Stimulated activated naive B cell treated with anti-CD40 and anti-IgM and Interleukin-4, amounts not matched to agents 10 μg/mL and 1 μg/mL and 100 μg/mL, for 72 hours (primary cell): ENCODE measurements around the gene STUM.
A peak's percentile ranks its signal among the peaks of the same experiment; 100 is the strongest.

Experiments used
- ATAC-seq, 2 donors: fragments of 150-1000 bp; cut with Tn5 transposase; replicated peaks; 2 replicates each; pipeline ENCODE4 v1.10.0; 2021; ENCODE audit warnings: moderate library complexity in 1 of 2
- DNase-seq: peaks from one replicate; pipeline ENCODE4 v3.0.0; 2021
- H3K27ac Mint-ChIP-seq: one replicate; pipeline ENCODE4 v1.8.0; 2022; ENCODE audit warnings: mild to moderate bottlenecking, mixed read lengths
- H3K27me3 Mint-ChIP-seq, 2 donors: one replicate each; pipeline ENCODE4 v1.8.0; 2022; ENCODE audit warnings: mixed read lengths in 2 of 2
- H3K36me3 Mint-ChIP-seq, 2 donors: one replicate each; pipeline ENCODE4 v1.8.0; 2022; ENCODE audit warnings: mixed read lengths in 2 of 2, mild to moderate bottlenecking in 1 of 2
- H3K4me1 Mint-ChIP-seq, 2 donors: one replicate each; pipeline ENCODE4 v1.8.0; 2022; ENCODE audit warnings: mixed read lengths in 2 of 2, mild to moderate bottlenecking in 1 of 2
- H3K4me3 Mint-ChIP-seq, 2 donors: one replicate each; pipeline ENCODE4 v1.8.0; 2022; ENCODE audit warnings: mild to moderate bottlenecking in 2 of 2, mixed read lengths in 2 of 2, moderate library complexity in 1 of 2
- H3K9me3 Mint-ChIP-seq, 2 donors: one replicate each; pipeline ENCODE4 v1.8.0; 2022; ENCODE audit warnings: mixed read lengths in 2 of 2, mild to moderate bottlenecking in 1 of 2

STUM gene

DNA sequence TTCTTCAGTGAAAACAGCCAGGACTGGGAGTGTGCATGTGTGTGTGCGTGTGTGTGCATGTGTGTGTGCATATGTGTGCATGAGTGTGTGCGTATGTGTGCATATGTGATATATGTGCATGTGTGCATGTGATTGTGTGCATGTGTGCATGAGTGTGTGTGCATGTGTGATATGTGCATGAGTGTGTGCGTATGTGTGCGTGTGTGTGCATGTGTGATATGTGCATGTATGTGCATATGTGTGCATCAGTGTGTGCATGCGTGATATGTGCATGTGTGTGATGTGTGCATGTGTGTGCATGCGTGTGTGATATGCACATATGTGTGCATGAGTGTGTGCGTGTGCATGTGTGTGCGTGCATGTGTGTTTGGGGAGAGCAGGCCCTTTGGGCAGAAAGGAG, 100.7 kb downstream of the STUM start:
- Mint-ChIP-seq H3K27ac (no peak overlapping the region), H3K4me3 (no peak overlapping the region)

GRCh38 chr1:226649780-226650179, 101.2 kb downstream of the STUM start:
- Mint-ChIP-seq H3K4me3 (no peak overlapping the region), H3K27ac (no peak overlapping the region), H3K27me3 (no peaks in the 10 kb centered on the region), H3K4me1 (peaks cover 32 to 38% of the 10 kb centered on the region in 2 donors), H3K9me3 (no peaks in the 10 kb centered on the region), H3K36me3 (peaks cover 38 to 65% of the 10 kb centered on the region in 2 donors)
- ATAC-seq (no peak), DNase-seq (no peak)

More for the DNA sequence above, 100.7 kb downstream of the STUM start:
- peaks cover 37 to 43% of the 10 kb centered on the region in 2 donors for H3K4me1 Mint-ChIP-seq
- H3K36me3 Mint-ChIP-seq, result peaks cover 39 to 65% of the 10 kb centered on the region in 2 donors
- H3K9me3 Mint-ChIP-seq, result no peaks in the 10 kb centered on the region
- DNase-seq, result no peak
- ATAC-seq, result no peak
- H3K27me3 Mint-ChIP-seq, result no peaks in the 10 kb centered on the region

GRCh38 chr1:226650236-226650841, 101.8 kb downstream of the STUM start:
- peak overlapping the region; percentile 62 for H3K27ac Mint-ChIP-seq

GRCh38 chr1:226651041-226651731, 102.6 kb downstream of the STUM start:
- Mint-ChIP-seq H3K4me3 (peak overlapping the region in 1 of 2 donors; percentile 32), H3K36me3 (peaks cover 33 to 55% of the 10 kb centered on the region in 2 donors), H3K4me1 (peaks cover 18 to 39% of the 10 kb centered on the region in 2 donors), H3K27ac (peak overlapping the region; percentile 62), H3K9me3 (no peaks in the 10 kb centered on the region), H3K27me3 (no peaks in the 10 kb centered on the region)
- DNase-seq (no peak), ATAC-seq (no peak)

More at GRCh38 chr1:226650236-226650841, 101.8 kb downstream of the STUM start:
- no peaks in the 10 kb centered on the region for H3K27me3 Mint-ChIP-seq
- H3K4me1 Mint-ChIP-seq, result peaks cover 26 to 36% of the 10 kb centered on the region in 2 donors
- peaks cover 38 to 62% of the 10 kb centered on the region in 2 donors for H3K36me3 Mint-ChIP-seq
- ATAC-seq (no peak), DNase-seq (no peak)
- H3K4me3 Mint-ChIP-seq, result peak overlapping the region in 1 of 2 donors; percentile 3
- no peaks in the 10 kb centered on the region for H3K9me3 Mint-ChIP-seq

DNA sequence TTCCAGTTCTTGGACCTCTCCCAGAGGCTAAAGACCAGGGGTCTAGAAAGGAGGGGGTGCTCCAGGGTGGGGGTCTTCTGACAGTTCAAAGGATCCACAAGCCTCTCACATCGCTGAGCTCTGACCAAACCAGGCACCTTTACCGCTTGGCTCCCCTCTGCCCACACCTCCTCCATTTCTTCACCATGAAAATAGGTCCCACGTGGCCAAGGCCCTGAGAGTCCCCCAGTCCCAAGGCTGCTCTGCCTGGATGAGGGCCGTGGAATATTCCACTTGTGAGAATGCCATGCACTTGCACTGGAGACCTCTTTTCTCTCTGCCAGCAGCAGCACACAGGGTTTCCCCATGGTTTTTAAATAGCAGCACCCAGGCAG, 103.2 kb downstream of the STUM start:
- no peak overlapping the region for H3K27ac Mint-ChIP-seq
- peaks cover 29 to 55% of the 10 kb centered on the region in 2 donors for H3K36me3 Mint-ChIP-seq
- DNase-seq (no peak), ATAC-seq (no peak)
- no peak overlapping the region for H3K4me3 Mint-ChIP-seq
- peaks cover 12 to 39% of the 10 kb centered on the region in 2 donors for H3K4me1 Mint-ChIP-seq
- H3K9me3 Mint-ChIP-seq, result no peaks in the 10 kb centered on the region
- no peaks in the 10 kb centered on the region for H3K27me3 Mint-ChIP-seq

GRCh38 chr1:226652613-226653012, 104.0 kb downstream of the STUM start:
- Mint-ChIP-seq H3K9me3 (no peaks in the 10 kb centered on the region), H3K4me1 (peaks cover 8 to 45% of the 10 kb centered on the region in 2 donors), H3K27ac (peak overlapping the region; percentile 97), H3K4me3 (peak overlapping the region in 1 of 2 donors; percentile 12), H3K27me3 (no peaks in the 10 kb centered on the region), H3K36me3 (peaks cover 28 to 54% of the 10 kb centered on the region in 2 donors)
- ATAC-seq (no peak), DNase-seq (no peak)

DNA sequence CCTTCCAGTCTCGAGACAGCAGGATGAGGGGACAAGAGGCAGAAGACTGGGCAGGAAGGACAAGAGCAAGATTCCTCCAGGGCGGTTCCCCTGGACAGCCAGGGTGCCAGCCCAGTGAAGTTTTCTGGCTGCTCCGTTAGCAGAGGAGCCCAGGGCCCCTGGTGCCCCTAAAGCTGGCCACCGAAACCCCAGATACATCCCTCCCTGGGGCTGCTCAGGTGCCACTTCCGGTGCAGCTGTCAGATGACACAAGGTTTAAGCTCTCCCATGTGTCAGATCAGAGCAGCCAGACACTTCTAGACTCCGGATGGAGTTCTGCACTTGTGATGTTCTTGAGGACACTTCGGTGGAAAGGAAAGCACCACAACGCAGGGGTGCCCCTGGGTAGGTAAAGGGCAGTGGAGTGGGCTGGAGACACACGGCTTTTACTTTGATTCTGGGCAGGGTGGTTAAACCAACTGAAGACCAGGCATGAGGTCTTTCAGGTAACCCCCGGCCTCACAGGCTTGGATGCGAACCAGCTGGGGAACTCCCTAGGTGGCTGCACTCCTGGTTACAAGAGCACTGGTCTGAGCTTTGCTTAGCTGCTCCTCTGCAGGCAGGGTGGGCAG, 104.9 kb downstream of the STUM start:
- peak; percentile 36 for DNase-seq
- peak overlapping the region; percentile 97 for H3K27ac Mint-ChIP-seq
- peaks cover 5 to 47% of the 10 kb centered on the region in 2 donors for H3K4me1 Mint-ChIP-seq

DNA sequence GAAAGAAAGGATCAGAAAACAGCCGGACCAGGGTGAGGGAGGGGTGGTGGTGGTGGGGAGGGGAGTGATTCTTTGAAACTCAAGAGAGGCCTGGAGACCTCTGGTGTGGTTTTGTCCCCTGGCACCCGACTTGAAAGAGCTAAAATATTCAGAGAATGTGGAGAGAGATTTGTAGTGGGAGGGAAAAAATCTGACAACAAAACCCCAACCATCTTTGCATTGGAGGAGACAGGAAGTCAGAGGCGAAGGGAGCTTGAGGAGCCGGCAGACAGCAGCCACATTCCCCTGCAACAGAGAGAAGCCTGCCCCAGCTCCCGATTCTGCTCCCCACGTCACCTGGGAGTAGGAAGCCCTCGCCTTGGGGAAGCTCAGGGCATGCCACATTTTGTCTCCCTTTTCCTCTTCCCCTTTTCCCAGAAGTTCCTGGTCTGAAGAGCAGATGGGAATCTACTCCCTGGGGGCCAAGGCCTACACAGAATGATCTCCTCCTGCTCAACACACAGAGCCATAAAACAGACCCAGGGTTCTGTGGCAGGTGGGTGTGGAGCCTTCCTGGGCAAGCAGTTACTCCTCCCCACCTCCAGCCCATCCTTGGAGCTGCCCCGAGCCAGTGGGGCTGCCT, 105.6 kb downstream of the STUM start:
- peaks cover 0 to 52% of the 10 kb centered on the region in 2 donors for H3K4me1 Mint-ChIP-seq
- H3K4me3 Mint-ChIP-seq, result peak overlapping the region; percentile 77 to 86
- H3K9me3 Mint-ChIP-seq, result no peaks in the 10 kb centered on the region
- peaks cover 23 to 46% of the 10 kb centered on the region in 2 donors for H3K36me3 Mint-ChIP-seq
- H3K27me3 Mint-ChIP-seq, result no peaks in the 10 kb centered on the region
- no peak for DNase-seq
- peak overlapping the region; percentile 97 for H3K27ac Mint-ChIP-seq
- ATAC-seq, result no peak

More for the DNA sequence above, 104.9 kb downstream of the STUM start:
- no peaks in the 10 kb centered on the region for H3K27me3 Mint-ChIP-seq
- H3K9me3 Mint-ChIP-seq, result no peaks in the 10 kb centered on the region
- peak overlapping the region; percentile 77 to 86 for H3K4me3 Mint-ChIP-seq
- H3K36me3 Mint-ChIP-seq, result peaks cover 28 to 52% of the 10 kb centered on the region in 2 donors
- peak; percentile 81 for ATAC-seq

DNA sequence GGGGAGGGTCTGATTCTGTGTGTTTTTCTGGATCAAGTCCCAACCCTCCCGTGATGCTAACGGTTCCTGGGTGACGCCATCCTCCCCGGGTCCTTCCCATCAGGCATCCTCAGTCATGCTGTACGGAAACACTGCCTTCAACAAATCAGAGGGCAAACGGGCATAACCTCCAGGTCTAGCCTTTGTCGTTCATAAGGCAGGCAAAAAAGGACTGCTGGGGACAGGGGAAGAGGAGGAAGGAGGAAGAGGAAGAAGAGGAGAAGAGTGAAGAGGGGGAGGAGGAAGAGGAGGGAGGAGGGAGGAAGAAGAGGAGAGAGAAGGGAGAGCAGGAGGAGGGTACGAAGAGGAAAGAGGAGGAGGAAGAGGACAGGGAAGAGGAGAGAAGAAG, 106.1 kb downstream of the STUM start:
- ATAC-seq (no peak), DNase-seq (no peak)
- peaks cover 19 to 46% of the 10 kb centered on the region in 2 donors for H3K36me3 Mint-ChIP-seq
- peak overlapping the region; percentile 77 to 86 for H3K4me3 Mint-ChIP-seq
- no peaks in the 10 kb centered on the region for H3K27me3 Mint-ChIP-seq
- H3K27ac Mint-ChIP-seq, result peak overlapping the region; percentile 97
- no peaks in the 10 kb centered on the region for H3K9me3 Mint-ChIP-seq
- H3K4me1 Mint-ChIP-seq, result peaks cover 0 to 52% of the 10 kb centered on the region in 2 donors

GRCh38 chr1:226655251-226656163, 106.9 kb downstream of the STUM start:
- ATAC-seq (peak; percentile 33), DNase-seq (no peak)
- Mint-ChIP-seq H3K4me3 (peak overlapping the region; percentile 77 to 86), H3K27ac (peak overlapping the region; percentile 97), H3K4me1 (peaks cover 0 to 52% of the 10 kb centered on the region in 2 donors), H3K9me3 (no peaks in the 10 kb centered on the region), H3K27me3 (no peaks in the 10 kb centered on the region), H3K36me3 (peaks cover 26 to 50% of the 10 kb centered on the region in 2 donors)

DNA sequence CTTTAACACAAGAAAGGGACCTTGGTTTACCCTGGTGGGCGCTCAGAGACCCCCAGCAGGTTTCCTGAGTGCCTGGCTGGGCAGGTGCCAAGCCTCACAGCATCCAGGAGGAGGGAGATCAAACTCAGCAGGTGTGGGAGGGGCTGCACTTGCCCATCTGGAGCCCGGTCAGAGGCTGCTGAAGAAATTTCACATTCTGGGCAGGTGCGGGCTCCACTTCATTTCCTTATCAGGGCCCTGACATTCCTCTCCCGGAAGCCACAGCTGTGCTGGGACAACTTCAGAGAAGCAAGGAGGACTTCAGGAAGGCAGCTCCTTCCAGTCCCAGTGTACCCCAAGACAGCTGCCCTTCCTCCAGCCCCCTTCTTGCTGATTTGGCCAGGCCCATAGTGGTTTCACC, 107.6 kb downstream of the STUM start:
- Mint-ChIP-seq H3K27me3 (no peaks in the 10 kb centered on the region), H3K4me1 (peaks cover 0 to 50% of the 10 kb centered on the region in 2 donors), H3K4me3 (peak overlapping the region in 1 of 2 donors; percentile 31), H3K27ac (peak overlapping the region; percentile 97), H3K36me3 (peaks cover 25 to 50% of the 10 kb centered on the region in 2 donors), H3K9me3 (no peaks in the 10 kb centered on the region)
- DNase-seq (no peak), ATAC-seq (no peak)

- peaks cover 31 to 56% of the 10 kb centered on the region in 2 donors for H3K36me3 Mint-ChIP-seq
- peaks cover 0 to 55% of the 10 kb centered on the region in 2 donors for H3K4me1 Mint-ChIP-seq
- H3K4me3 Mint-ChIP-seq, result peak overlapping the region in 1 of 2 donors; percentile 31
- DNase-seq, result no peak
- ATAC-seq, result peak in 1 of 2 donors; percentile 13
- no peaks in the 10 kb centered on the region for H3K27me3 Mint-ChIP-seq
- H3K9me3 Mint-ChIP-seq, result no peaks in the 10 kb centered on the region
- peak overlapping the region; percentile 97 for H3K27ac Mint-ChIP-seq
These were observed 108.2 kb downstream of the STUM start for GRCh38 chr1:226656601-226657277.
